ENCODE measurements around the gene ATP5PO.
"Not testable (repeated sequence)": the region's sequence is repeated elsewhere in the genome, so short reads cannot be mapped to it uniquely, and the experiment has no call there.

Gene ATP5PO

DNA sequence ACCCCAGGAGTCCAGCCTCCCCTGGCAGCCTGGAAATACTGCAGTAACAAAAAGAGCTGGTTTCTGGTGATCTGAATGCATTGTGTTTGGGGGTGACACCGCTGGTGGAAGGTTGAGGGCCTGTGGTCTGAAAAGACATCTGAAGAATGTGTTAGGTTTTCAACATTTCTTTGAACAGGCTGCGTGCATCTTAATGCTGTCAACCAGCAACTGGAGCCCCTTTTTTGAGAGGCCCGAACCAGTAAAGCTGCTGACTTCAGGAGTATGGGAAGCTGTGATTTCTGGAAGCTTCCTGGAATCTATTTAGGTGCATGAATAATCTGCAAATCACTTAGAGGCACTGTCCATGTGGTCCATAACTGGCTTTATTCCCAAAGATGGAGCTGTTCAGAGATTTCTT is 17.0 kb downstream of the ATP5PO start:
- DNase-seq (ENCODE audit: low spot score) = no peak

DNA sequence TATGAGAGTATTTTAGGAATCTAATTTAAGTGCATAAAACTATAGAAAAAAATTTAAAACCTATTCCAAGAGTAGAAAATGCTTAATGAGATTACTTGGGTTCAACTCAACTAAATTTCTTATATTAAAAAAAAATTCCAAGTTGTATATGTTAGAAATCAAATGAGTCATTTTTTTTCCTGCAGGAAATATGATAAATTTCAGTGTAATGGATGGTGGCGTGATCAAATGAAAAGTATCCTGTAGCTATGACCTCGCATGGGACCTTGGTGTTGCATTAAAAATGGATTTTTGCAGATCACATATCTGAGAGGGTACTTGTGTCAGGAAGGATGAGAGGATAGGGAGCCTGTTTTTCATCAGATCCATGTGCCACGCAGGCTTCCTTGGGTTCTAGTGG is 17.9 kb downstream of the ATP5PO start:
- DNase-seq (ENCODE audit: low spot score) = no peak

DNA sequence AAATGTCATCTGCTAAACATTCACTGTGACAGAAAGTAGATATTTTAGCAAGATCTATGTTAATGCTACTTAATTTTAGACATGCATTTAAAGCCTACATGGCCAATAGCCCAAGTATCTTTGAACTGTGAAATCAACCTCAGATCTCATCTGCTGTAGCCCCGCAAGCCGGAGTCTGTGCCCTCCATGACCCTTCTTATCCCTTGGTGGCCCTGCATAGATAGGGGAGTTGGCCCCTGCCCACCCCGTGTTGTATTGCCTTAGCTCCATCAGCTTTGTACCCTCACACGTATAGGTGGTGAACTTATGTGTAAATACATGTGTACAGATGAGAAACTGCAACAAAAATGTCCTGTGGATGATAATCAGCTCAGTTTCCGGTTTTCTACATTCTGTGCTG is 18.5 kb downstream of the ATP5PO start:
- DNase-seq (ENCODE audit: low spot score) = no peak

DNA sequence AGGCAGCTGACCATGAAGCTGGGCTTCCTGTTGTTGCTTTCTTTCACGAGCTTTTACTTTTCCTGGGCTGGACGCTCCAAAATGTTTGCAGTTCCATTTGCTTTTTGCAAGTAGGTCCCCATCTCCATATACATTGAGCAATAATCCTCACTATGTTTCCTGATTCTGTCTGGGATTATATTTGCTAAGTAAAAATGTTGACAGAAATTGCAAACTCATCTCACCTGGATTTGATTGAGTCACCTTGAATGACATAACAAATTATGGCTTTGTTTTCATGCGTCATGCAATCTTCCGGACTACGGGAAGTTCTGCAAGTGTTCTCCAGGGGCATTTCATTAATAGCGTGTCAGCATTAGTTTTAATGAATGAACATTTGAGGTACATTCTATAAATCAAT is 18.9 kb downstream of the ATP5PO start:
- DNase-seq (ENCODE audit: low spot score) = no peak

DNA sequence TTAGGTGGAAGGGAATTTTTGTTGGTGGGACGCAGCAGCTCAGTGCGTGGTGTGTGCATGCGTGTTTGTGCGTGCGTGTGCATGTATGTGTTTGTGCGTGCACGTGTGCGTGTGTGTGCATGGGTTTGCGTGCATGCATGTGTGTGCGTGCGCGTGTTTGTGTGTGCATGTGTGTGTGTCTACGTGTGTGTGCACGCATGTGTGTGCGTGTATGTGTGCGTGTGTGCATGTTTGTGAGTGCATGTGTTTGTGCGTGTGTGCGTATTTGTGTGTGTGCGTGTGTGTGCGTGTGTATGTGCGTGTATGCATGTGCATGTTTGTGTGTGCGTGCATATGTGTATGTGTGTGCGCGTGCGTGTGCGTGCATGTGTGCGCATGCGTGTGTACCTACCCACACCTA is 20.2 kb downstream of the ATP5PO start:
- DNase-seq (ENCODE audit: low spot score) = no peak

DNA sequence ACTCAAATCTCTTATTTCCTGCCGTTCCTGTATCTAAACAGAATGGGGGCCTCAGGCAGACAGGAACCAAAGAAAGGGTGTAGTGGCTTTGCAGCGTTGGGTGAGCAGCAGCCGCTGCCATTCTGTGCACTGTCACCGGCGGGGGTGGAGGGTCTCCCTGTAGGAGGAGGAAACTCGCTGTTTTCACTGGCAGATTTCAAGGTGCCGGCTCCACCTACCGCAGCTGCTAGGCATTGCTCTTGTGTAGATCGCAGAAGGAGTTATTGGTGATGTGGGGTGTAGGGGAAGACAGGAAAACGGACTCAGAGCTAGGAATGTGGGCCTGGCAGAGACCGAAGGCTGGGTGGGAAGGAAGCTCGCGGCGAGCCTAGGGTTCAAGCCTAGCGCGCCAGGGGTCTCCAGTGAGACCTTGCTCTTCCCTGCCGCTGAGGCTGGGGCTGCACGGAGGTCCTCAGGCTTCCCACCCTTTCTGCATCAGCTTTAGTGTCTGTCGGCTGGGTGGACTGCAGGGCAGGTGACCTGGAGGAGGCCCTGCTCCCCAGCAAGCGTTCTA is 20.8 kb downstream of the ATP5PO start:
- DNase-seq (ENCODE audit: low spot score) = peak; percentile 47

DNA sequence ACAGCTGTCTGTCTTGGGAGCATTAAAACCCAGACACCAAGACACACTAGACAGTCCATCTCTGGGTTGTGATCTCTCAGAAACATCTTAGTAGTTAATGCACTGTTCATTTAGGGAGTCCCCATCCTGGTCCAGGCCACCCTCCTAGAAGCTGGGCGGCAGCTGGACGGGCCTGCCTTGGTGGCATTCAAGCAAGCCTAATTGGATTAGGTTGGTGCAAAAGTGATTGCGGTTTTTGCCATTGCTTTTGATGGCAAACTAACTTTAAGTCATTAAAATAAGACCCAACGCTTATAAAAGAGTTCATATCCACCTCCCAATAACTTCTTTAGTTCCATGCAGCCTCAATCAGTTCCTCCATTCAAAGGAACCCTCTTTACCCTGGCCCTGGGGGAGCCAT is 21.7 kb downstream of the ATP5PO start:
- DNase-seq (ENCODE audit: low spot score) = no peak

DNA sequence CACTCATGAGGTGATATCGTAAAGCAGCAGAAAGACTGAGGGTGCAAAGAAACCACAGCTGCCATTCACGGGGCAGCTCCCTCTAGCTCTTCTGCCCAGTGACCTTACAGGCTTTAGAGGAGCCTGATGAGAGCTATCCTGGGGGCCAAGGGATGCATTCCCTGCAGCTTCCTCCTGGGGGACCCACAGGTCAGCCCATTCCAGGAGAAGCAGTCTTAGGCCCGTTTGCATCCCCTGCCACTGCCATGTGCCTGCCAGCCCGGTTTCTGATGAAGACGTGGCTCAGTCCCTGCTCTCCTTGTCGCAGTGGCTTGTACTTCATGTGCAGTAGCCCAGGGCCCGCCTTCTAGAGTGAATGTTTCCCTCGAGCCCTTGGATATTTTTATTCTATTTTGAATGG is 22.8 kb downstream of the ATP5PO start:
- DNase-seq (ENCODE audit: low spot score) = no peak

DNA sequence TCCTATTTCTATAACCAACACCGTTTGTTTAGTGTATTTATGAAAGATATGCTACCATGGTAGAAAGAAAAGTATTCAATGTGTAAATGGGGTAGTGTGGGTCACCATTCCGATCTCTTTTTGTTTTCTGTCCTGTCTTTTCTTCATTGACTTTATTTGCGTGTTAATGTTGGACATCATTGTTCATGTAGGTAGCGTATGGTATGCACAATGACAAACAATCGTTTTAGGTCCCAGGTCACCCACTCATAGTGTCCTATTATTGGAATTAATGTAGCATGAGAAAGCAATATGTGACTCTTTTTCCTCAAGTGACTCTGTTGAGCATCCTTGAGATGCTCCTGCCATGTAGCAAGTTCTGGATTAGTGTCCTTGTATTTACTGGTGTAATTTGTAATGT is 25.4 kb downstream of the ATP5PO start:
- no peak for DNase-seq (ENCODE audit: low spot score)

DNA sequence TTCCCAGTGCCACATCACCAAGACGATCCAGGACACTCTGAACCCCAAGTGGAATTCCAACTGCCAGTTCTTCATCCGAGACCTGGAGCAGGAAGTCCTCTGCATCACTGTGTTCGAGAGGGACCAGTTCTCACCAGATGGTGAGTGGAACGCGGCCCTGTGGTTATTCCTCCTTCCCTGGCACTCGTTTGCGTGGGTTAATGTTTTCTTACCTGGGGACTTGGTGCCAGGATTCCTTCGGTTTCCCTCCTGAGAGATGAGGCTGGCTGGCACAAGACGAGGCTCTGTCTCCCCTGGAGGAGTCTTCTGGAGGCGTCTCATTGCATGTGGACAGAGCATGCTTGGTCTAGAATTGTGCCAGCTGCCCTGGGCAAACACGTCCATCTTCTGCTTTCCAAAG is 29.3 kb downstream of the ATP5PO start:
- DNase-seq (ENCODE audit: low spot score) = no peak

DNA sequence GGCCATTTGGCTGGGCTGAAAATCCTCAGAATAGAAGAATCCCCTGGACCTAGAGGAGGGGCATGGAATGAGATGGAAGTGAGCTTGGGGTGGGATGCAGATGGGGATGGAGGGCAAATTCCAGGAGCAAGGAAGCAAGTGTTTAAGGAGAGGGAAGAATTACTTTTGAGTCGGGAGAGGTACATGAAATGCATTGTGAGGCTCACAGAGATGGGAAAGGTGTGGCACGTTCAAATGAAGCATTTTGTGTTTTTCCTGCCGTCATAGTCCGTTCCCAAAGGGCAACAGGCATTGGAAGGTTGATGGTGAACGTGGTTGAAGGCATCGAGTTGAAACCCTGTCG is 30.5 kb downstream of the ATP5PO start:
- no peak for DNase-seq (ENCODE audit: low spot score)

DNA sequence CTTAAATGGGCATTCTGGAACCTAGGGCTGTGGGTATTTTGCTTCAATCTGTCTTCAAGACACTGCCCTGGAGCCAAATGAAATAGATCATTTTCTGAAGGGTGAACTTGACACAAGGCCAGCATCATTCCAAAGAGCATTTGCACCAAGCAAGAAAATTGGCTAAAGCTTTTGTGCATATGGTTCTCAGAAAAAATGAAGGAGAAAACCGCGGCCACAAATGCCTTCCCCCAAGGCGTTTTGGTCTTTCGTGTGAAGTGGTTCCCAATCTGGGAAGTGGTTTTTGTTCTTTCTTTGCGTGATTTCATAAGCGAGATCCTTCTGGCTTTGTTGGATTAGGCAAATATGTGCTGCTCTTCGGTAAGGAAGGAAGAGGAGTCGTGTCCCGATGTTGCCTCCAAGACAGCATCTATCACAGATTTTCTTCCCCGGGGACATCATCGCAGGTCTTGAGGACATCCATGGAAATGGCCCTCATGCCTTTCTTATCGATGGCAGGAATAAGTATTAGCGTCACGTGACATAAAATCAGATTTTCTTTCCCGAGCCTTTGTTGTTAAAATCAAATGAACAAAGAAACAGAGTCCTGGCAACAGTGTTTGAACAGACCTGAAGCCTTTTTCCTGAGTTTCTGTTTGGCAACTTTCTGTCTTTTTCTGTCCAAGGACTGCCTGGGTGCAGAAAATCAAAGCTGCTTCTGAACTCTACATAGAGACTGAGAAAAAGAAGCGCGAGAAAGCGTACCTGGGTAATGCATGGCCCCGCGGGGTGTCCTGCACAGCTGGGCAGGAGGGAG is 31.0 kb downstream of the ATP5PO start:
- DNase-seq (ENCODE audit: low spot score) = no peak

DNA sequence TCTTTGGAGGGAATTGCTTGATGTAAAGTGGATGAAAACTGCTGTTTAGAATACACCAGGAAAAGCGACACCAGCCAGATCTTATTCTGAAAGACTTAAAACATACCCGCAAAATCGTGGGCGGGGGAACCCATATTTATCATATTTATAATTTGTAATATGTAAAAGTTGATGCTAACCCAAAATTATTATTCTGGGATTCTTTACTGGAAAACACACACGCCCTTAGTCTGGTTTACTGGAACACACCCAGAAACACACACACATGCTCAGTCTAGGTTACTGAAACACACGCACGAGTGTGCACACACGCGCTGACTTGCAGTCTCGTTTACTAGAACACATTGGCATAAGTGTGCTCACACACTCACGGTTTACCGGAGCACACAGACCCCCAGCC is 32.5 kb downstream of the ATP5PO start:
- DNase-seq (ENCODE audit: low spot score) = no peak

DNA sequence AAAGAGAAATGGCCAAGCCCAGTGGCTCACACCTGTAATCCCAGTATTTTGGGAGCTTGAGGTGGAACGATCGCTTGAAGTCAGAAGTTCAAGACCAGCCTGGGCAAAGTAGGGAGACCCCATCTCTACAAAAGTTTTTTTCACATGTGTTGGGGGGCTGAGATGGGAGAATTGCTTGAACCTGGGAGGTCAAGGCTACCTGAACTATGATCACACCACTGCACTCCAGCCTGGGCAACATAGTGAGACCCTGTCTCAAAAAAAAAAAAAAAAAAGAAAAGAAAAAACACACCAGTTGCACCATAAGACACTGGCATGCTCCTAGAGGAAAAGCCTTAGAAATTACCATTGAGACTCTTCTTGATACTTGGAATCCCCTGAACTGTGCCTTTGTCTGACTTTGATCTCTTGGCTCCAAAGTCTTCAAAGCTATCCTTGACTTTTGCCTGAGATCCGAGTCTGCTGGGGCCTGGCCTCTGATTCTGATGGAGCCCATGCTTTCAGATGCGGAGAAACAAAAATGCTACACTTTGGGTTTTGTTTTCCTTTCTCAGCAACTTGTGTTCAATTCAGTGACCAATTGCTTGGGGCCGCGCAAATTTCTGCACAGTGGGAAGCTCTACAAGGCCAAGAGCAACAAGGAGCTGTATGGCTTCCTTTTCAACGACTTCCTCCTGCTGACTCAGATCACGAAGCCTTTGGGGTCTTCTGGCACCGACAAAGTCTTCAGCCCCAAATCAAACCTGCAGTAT is 33.7 kb downstream of the ATP5PO start:
- no peak for DNase-seq (ENCODE audit: low spot score)

DNA sequence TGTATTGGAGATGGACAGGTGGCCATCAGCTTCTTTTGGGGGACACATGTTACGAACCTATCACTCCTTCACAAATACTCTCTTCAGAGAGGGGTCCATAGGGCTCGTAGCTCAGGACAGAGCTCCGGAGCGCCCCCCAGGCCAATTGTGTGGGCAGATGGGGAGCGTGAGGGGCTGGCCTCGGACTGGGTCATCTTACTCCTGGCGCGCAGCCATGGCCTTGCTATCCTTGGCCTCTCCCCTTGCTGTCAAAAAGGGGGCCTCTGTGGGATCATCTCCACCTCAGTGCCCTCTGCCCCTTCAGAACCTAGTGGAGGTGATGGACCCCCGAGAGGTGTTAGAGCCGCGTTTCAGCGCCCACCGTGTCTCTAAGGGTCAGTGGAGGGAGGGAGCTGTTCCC is 35.0 kb downstream of the ATP5PO start:
- no peak for DNase-seq (ENCODE audit: low spot score)

DNA sequence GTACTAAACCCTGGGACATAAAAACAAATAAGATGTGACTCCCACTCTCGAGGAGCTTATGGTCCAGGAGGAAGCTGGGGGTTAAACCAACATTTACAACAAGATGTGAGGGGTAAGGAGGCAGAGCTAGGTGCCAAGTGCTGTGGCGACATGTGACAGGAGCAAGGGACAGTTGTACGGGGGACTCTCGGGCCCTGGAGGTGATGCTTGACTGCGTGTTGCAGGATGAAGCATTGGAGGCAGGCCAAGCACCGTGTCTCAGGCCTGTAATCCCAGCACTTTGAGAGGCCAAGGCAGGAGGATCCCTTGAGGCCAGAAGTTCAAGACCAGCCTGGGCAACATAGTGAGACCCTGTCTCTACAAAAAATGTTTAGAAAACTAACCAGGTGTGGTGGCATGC is 36.8 kb downstream of the ATP5PO start:
- no peak for DNase-seq (ENCODE audit: low spot score)

DNA sequence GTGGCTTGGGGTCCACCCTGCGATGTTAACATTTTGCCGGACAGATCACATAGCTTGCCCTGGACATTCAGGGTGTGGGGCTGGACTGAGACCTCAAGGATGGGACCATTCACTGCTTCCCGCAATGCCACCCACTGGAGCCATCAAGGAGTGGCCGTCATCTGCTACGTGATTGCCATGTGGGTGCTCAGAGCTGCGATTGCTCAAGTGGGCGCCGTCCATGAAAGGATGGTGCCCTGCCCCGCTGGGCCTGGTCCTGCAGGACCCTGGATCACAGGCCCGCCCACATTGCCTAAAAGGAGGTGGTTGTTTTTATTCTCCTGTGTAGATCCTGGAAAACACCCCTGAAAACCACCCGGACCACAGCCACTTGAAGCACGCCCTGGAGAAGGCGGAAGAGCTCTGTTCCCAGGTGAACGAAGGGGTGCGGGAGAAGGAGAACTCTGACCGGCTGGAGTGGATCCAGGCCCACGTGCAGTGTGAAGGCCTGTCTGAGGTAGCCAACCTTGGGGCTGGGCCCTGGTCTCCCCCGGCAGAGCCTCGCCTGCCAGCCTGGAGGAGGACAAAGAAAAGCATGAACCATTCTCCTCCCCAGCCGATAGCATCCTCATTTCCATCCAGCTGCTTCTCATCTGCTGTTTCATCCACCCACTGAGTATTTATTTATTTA is 40.4 kb downstream of the ATP5PO start:
- no peak for DNase-seq (ENCODE audit: low spot score)

DNA sequence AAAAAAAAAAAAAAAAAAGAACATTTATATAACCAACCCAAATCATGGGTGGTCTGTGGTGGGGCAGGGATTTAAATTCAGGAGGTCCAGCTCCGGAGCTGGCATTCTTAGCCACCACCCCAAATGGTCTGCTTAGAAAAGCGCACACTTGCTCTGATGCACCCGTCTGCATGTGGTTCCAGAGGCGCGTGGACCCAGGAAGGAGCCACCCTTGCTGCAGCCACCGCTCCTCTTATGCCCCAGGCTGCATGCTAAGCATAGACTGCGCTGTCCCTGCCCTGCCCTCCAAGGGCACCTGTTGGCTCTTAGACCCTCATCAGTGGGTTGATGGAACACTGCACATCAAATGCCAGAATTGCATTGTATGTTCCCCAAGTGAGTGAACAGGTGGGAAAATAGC is 41.4 kb downstream of the ATP5PO start:
- no peak for DNase-seq (ENCODE audit: low spot score)

DNA sequence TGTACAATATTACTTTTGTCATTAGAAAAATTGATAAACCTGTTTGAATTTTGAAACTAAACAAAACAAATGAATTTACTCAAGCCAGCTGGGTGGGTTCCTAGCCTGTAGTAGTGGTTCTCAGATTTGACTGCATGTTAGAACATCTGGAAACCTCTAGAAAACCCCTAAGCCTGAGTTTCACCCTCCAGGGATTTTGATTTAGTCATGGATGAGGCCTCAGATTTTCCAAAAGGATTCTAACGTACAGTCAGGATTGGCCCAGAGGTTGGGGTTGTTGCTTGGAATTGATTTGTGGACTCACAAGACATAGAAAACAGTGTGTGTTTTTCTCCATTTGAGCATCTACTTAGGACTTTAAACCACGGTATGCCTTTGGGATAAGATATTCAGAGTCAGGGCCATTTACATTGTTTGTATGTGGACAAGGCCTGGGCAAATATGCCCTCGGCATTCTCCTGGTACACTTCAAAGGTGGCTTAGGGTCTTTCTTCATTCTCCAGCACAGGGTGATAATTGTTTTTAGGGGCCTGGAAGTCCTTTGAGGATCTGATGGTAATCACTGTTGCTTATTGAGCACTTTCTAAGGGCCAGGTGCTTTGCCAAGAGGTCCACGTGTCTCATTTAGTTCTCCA is 42.6 kb downstream of the ATP5PO start:
- DNase-seq (ENCODE audit: low spot score) = no peak

DNA sequence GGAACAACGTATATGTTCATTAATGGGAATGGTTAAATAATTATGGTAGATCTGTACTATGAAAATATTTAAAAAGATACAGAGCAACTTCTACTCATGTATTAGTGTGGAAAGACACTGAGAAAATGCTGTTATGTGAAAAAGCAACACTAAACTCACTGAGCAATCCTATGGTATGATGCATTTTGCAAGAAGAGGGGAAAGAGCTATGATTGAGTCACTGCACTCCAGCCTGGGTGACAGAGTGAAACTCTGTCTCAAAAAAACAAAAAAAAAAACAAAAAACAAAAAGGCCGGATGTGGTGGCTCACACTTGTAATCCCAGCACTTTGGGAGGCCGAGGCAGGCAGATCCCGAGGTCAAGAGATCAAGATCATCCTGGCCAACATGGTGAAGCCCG is 44.4 kb downstream of the ATP5PO start:
- peak; percentile 52 for DNase-seq (ENCODE audit: low spot score)

DNA sequence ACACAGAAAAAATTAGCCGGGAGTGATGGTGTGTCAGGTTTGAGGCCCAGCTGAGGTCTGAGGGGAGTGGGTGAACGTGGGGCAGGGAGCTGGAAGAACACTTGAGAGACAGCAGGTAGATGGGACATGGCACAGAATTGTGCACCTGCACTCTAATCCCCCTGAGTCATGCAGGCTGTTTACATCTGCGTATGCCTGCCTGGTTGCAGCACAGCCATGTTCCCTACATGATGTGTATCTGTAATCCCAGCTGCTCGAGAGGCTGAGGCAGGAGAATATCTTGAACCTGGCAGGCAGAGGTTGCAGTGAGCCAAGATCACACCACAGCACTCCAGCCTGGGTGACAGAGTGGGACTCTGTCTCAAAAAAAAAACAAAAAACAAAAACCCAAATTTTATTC is 44.8 kb downstream of the ATP5PO start:
- no peak for DNase-seq (ENCODE audit: low spot score)

DNA sequence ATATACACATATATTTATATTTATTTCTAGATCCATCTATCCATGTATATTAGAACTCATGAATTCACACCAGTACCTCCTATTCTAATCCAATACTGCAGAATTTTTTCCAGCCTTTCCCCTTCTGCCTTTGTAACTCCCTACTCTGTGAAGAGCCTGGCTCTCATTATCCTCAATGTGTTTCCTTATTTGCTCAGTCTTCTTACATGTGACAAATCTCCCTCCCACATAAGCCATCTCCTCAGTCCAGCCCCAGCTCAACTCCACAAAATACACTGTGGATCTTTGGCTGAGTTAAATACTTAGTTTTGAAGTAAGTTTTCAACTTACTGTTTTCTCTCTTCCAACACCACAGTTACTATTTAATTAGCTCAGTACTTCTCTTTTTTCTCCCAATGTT is 45.7 kb downstream of the ATP5PO start:
- no peak for DNase-seq (ENCODE audit: low spot score)

DNA sequence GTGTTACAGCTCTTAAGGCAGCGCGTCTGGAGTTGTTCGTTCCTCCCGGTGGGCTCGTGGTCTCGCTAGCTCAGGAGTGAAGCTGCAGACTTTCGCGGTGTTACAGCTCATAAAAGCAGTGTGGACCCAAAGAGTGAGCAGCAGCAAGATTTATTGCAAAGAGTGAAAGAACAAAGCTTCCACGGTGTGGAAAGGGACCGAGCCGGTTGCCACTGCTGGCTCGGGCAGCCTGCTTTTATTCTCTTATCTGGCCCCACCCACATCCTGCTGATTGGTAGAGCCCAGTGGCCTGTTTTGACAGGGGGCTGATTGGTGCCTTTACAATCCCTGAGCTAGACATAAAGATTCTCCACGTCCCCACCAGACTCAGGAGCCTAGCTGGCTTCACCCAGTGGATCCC is 47.7 kb downstream of the ATP5PO start:
- DNase-seq (ENCODE audit: low spot score) = not testable (repeated sequence)

Measured in RKO (cell line).